G401.6 (cell line): Measurements from ENCODE around the gene DENND1A.
"Not testable (repeated sequence)": the region's sequence is repeated elsewhere in the genome, so short reads cannot be mapped to it uniquely, and the experiment has no call there.

Experiments
- FAIRE-seq: peaks from 2 replicates; lab custom pipeline; 2012; peaks lifted over from hg19 to GRCh38; lab: Jason Lieb, UNC

Gene DENND1A

DNA sequence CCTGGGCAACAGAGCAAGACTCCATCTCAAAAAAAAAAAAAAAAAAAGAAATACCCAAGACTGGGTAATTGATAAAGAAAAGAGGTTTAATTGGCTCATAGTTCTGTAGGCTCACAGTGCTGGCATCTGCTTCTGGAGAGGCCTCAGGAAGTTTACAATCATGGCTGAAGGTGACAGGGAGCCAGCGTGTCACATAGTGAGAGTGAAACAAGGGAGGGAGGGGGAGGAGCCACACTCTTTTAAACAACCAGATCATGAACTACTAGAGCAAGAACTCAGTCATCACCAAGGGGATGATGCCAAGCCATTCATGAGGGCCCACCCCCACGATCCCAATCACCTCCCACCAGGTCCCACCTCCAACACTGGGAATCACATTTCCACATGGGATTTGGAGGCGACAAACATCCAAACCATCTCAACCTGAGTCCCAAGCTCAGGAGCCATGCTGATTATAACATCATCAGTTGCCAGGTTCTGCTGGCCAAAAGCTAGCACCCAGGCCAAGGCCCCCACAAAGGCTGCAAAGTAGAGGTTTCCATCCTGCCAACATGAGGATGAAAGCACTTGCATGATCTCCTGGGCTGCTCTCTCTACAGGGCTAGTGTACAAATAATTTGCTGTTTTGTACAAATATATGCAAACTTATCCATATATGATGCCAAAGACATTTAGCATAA, 15.3 kb downstream of the DENND1A start:
- FAIRE-seq = no peak

DNA sequence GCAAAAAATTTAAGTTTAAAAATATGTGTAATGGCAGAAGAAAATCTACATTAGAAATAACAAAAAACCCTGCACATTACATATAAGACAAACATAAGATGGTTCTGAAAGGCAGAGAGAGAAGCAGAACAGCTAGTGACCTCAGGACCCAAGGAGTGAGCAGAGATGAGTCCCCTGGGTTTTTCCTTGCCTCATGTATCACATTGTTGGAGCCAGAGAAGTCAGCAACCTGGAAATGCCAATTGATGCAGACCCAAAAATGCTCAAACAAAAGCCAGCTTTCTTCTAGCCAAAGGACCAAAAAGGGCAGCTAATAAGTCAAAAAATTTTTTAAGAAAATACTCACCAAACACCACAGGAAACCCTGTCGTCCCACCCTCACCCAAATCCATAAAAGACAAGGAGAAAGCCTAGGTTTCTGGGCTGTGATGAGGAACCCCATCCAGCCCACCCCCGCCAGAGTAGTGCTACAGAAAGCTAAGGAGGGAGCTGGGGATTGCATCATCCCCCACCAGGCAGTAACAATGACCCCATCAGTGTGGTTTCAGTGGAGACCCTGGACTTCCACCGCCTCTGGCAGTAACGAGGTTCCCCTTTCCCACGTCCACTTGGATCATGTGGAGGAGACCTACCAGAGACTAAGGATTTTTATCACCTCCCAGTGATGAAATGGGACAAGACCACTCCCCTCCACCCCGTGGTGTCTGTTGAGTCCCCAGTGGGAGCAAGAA, 17.6 kb downstream of the DENND1A start:
- no peak for FAIRE-seq

DNA sequence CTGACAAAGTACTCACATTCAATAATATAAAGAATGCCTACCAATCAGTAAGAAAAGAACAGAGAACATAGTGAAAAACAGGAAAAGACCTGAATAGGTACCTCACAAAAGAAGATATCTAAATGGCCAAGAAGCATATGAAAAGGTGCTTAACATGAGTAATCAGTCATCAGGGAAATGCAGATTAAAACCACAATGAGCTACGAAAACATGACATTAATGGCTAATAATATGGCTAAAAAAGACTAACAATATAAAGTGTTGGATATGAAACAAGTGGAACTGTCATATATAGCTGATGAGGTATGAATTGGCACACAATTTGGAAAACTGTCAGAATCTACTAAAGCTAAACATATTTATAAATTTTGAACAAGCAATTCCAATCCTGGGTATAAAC, 18.9 kb downstream of the DENND1A start:
- no peak for FAIRE-seq

DNA sequence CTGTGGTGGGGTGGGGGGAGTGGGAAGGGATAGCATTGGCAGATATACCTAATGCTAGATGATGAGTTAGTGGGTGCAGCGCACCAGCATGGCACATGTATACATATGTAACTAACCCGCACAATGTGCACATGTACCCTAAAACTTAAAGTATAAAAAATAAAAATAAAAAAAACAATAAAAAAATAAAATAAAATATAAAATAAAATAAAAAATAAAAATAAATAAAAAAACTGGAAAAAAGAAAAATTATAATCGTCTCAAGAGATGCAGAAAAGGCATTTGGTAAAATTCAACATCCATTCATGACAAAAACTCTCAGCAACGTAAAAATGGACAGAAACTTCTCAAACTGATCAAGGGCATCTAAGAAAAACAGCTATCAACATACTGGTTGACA, 20.7 kb downstream of the DENND1A start:
- not testable (repeated sequence) for FAIRE-seq

DNA sequence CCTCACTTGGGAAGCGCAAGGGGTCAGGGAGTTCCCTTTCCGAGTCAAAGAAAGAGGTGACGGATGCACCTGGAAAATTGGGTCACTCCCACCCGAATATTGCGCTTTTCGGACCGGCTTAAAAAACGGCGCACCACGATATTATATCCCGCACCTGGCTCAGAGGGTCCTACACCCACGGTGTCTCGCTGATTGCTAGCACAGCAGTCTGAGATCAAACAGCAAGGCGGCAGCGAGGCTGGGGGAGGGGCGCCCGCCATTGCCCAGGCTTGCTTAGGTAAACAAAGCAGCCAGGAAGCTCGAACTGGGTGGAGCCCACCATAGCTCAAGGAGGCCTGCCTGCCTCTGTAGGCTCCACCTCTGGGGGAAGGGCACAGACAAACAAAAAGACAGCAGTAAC, 26.4 kb downstream of the DENND1A start:
- not testable (repeated sequence) for FAIRE-seq

DNA sequence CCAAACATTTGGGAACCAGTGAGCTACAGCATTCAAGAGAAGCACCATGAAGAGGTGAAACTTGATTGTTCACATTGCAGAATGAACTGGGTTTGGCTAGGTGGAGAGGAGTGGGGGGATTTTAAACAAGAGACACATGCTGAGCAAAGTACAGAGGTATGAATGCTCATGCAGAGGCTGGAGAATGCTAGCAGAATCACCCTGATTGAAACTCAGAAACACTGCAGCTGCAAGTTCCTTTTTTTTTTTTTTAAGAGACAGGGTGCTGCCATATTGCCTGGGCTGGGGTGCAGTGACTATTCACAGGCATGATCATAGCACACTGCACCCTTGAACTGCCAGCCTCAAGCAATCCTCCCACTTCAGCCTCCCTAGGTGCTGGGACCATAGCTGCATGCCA, 35.1 kb downstream of the DENND1A start:
- FAIRE-seq = no peak

DNA sequence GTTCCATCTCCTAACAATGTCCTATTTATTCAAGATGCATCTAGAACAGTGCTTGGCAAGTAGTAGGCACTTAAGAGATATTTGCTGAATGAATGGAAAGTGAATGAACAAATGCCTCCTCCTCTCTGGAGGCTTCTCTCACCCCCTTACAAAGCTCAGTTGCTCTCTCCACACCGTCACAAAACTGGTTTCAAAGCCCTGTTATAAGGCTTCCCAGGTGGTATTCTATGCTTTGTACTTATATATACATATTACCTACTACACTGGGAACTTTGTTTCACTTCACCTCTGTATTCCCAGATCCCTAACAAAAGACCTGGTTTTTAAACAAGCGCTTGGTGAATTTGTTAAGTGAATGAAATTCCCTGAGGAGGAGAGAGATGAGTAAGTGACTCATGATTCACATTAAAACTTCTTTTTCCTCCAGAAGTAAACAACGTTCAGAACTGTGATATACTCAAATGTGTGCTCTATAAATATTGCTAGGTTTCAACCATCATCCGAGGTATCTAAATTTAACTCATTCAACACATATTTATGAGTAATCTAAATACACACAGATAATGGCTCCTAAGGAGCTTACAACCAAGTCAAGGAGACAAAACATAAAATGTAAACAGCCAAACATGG, 36.0 kb downstream of the DENND1A start:
- FAIRE-seq = no peak

DNA sequence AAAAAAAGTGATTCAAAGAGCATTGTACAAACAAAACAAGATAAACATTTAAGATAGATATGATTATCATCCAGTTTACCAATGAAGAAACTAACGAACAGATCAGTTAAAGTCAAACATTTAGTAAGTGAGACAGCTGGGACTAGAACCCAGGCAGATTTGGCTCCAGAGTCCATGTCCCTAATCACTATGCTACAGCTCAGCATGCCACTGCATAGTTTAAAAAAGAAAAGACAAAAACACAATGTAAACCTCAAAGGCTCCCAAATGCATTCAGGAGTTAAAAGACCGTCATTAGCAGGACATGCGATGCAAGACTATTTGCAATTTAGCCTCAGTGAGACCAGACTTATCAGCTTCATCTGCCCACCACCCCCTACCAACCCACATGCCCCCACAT, 36.8 kb downstream of the DENND1A start:
- no peak for FAIRE-seq

DNA sequence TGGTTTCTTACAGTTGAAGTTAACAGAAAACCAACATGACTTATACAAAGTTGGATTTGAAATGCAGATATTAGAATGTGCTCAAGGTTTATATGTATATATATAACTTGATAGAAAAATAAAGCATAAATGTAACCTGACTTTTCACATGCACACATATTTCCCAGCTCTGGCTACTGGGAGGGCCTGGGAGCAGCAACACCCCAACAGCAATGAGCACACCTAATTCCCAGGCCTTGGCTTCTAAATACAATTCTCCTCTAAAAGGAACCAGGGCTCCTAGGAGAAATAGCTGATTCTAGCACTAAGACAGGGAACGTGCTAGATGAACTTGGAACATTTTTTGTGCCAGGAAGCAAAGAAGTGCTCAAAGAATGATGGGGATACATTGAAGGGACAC, 42.1 kb downstream of the DENND1A start:
- no peak for FAIRE-seq

DNA sequence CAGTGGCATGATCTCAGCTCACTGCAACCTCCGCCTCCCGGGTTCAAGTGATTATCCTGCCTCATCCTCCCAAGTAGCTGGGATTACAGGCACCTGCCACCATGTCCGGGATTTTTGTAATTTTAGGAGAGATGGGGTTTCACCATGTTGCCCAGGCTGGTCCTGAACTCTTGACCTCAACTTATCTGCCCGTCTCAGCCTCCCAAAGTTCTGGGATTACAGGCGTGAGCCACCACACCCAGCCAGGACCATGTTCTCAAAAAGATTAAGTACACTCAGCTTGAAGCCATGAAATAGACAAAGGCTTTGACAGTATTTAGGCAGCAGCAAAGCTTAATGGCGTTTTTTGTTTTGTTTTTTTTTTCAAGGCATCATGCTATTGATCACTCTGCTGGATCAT, 44.1 kb downstream of the DENND1A start:
- FAIRE-seq = not testable (repeated sequence)

DNA sequence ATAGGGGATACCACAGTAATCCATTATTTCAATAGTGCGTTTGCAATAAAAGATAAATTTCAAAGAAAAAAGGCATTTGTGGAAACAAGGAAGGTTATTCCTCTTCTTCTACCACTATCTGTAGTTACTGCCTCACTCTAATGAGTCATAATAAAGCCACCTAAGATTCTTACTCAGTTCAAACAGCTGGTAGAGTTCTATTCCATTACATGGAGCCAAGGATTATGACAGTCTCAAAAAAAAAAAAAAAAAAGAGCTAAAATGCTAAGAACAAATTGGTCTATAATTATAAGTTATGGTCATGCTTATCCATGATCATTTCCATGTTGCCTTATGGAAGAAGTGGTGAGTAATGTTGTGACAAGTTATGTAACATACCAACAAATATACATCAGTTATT, 46.3 kb downstream of the DENND1A start:
- no peak for FAIRE-seq

DNA sequence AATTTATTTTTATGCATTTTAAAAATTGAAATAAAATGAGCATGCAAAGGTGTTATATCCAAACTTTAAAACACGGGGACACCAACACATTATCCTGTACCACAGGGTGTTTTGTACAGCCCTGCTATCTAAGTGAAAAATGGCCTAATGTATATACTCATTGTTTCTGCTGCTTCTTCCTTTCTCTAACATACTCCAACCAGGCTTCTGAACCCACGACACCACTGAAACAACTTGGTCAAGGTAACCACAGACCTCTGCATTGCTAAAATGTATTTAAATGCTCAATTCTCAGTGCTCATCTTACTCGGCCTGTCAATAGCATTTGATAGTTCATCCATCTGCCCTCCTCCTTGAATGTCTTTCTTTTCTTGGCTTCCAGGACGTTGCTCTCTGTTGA, 48.3 kb downstream of the DENND1A start:
- no peak for FAIRE-seq

DNA sequence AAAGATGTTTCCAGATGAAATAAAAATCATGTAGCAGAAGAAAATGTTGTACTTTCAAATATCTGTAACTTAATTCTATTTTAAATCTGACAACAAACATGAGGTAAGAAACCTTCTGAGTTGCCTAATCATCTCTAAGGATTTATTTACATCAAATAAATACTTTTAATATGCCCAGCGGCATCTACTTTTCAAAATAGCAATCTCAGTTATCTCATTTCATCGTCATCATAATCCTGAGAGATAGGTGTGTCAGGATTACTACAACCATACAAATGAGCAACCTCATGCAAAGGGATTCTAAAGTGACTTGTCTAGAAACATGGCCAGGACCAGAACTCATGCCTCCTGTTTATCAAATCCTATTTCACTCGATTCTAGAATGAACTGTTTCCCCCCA, 49.5 kb downstream of the DENND1A start:
- no peak for FAIRE-seq

DNA sequence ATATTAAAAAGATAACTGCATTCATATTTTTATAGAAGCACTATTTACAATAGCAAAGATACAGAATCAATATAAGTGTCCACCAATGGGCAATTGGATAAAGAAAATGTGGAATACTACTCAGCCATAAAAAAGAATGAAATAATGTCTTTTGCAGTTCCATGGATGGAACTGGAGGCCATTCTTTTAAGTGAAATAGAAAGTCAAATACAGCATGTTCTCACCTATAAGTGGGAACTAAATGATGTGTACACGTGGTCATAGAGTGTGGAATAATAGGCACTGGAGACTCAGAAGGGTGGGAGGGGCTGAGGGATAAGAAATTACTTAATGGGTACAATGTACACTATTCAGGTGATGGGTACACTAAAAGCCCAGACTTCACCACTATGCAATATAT, 53.2 kb downstream of the DENND1A start:
- FAIRE-seq = no peak

DNA sequence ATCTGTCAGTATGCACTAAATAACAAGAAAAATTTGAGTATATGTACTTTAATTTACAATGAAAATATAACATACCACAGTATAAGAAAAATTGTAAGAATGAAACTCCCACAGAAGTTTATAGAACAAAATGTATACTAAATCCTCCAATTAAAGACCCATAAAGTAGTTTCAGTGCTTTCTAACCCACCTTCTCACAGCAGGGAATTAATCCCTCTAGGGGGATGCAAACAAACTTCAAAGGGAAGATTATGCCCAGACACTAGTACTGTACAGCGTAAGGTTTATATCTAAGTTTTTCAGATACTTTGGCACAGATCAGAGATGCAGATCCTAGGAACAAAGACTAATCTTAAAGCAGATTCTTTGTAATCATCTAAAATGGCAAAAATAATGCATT, 57.2 kb downstream of the DENND1A start:
- no peak for FAIRE-seq

DNA sequence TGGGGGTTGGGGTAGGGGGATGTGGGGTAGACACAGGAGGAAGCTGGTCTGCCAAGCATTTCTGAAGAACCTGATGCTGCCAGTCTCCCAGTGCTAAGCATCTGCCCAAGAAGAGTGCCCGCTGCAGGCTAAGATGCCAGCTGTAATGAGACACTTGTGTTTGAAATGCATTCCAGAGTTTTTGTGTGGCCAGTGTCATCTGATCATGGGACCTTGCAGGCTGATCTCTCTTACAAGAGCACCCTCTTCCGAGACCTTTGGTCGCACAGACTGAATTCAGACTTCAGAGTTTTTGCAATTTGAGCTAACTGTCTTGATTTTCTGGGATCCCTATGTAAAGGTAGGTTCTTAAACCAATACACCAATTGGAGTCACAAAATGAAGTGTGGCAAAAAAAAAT, 58.1 kb downstream of the DENND1A start:
- FAIRE-seq = no peak

DNA sequence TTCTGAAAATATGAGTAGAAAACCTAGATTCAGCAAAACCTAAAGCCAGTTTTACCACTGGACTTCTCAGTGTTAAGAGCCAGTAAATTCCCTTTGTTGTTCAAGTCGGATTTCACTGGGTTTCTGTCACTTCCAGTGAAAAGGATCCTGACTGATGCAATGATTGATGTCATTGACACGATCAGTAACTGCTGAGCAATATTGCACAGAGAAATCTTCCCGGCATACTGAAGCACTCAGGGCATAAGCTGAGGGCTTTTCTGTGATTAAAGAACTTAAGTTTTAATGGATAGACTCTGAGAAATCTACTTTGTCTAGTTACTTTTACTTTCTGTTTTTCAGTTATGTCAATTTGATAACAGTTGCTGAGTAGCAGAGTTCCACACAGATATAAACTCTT, 61.9 kb downstream of the DENND1A start:
- FAIRE-seq = no peak

DNA sequence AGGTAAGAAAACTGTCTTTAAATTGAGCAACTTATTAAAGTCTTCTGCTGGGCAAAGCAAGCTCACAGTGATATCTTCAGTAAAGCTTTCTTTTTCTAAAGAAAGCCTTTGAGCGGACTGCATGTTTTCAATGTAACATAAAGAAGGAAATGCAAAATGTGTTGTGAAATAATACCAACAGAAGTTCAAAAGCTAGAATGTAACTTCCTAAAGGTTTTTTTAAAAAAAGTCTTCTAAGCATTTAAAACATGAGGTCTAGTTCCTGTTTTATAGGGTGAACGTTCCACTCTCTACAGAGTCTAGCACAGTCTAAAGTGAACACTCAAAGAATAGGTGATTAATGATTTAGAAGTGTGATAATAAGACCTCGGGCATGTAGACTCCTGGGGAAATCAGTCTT, 62.9 kb downstream of the DENND1A start:
- FAIRE-seq = no peak

DNA sequence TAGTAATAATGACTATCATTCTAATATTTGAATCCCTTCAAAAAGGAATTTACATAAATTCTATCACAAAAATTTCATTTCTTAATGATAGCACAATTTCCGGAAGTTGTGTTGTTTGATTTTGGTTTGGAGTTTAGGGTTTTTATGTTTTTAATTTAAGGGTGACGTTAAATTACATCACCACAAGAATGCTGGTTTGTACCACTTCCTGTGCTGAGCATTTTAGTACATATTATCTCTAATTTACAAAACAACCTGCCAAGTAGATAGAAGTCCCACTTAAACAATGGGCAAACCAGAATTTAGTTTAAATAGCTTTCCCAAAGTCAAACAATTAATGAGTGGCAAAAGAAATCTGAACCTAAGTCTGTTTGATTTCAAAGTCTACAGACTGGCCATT, 63.4 kb downstream of the DENND1A start:
- FAIRE-seq = no peak

DNA sequence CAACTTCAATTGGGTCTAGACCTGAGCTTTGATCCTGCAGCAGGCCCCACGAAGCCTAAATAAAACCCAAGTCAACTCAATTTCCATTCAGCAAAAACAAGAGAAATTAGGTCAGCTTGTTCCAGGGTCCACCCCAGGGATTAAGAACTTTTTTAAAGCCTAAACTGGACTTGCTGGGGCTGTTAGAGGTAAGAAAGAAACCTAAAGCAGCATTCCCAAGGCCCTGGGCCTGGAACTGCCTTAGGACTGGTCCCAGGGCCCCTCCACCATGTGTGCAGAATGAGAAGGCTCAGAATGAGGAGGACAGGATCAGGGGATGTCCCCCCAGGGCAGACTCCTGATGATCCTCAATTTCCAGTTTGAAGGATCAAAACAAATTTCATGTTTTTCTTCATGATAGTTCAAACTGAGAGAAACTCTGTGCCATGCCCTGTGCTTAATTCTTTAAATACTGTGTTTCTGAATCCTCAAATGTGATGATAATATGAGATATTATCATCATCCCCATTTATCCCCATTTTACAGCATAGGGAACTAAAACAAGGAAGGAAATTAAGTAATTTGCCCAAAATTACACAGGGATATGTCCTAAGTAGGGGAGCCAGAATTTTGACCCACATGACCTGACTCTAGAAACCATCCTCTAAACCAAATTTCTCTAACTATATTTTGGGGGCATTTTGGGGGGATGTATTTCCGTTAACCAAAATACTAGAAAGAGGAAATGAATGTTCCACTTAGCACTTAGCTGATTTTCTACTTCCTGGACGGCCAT, 64.5 kb downstream of the DENND1A start:
- no peak for FAIRE-seq

DNA sequence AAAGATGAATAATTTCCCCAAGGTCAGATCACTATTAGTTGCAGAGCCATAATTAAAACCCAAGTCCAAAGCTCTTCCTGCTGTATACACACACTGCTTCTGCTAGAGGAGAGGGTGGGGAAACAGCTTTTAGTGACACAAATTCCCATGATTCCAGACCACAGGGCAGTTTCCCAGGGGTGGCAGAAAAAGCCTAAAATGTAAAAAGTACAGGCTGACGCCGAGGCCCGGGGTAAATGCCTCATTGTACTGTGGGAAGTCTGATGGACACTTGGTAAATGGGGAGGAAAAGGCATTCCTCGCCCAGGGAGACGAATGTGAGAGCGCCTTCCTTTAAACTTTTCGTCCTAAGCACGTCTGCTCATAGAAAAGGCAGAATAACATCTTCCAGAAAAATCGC, 65.7 kb downstream of the DENND1A start:
- no peak for FAIRE-seq

DNA sequence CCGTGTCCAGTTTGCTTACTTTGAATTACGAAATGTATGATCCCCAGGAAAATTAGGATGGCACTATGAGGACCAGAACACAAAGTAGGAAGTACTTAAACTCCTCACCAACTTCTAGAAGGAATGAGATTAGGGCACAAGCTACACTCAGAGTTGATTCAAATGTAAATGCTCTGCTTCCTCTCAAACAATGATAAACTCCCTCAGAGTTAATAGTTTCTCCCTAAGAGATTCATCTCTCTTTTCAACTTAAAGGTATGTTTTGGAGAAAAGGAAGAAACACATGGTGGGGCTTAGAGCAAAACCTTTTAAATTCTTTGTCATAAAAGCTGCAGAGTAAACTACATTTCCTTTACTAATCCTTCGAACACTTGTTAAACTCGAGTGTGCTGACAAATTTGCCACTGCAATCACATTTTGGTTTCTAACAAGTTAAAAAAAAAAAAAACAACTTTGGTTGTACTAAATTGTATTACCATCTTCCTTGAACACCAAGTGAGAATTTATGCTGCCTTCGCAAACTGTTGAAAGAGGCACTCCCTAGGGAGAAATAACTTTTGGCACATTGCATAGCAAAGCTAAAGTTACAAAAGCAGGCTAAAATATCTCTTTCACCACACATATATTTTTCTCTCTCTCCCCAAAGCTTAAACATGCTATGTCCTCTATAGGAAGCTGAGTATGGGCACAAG, 66.6 kb downstream of the DENND1A start:
- no peak for FAIRE-seq
